Measurements from ENCODE around the gene TBCD.

The TBCD gene

DNA sequence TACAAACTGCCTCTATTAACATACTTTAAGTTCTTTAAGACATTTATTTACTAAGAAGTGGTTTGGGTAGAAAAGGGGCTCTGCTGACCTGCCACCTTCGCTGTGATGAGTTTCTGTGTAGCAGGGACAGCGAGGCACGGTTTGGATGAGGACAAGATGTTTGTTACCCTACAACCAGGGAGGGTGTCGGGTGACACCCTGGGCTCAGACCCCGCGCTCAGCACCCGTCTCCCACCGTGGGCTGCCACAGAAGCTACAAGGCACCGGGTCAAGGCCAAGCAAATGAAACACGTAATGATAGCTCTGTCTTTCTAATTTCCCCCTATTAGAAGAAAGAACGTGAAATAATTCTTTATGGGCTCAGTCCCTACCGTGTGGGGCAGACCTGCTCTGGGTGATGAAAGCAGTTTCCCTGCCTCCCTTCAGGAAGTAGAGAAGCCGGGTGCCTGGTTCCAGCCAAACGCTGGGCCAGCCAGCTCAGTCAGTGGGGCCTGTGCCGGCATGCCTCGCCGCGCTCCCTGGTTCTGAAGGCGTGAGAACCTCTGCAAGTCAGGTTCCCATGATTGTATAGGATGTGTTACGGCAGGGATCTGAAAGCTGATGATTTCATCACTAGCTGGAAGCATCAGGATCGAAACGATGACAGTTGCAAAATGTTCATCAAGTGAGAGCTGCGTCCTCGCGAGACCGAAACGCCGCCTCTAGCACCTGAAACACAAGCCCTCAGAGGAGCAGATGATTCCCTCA lies 84.1 kb downstream of the TBCD start:
- DNase-seq, result no peak

GRCh38 chr17:82836823-82837357 lies 85.0 kb downstream of the TBCD start:
- DNase-seq, result no peak

GRCh38 chr17:82837586-82838320 lies 85.9 kb downstream of the TBCD start:
- no peak for DNase-seq

DNA sequence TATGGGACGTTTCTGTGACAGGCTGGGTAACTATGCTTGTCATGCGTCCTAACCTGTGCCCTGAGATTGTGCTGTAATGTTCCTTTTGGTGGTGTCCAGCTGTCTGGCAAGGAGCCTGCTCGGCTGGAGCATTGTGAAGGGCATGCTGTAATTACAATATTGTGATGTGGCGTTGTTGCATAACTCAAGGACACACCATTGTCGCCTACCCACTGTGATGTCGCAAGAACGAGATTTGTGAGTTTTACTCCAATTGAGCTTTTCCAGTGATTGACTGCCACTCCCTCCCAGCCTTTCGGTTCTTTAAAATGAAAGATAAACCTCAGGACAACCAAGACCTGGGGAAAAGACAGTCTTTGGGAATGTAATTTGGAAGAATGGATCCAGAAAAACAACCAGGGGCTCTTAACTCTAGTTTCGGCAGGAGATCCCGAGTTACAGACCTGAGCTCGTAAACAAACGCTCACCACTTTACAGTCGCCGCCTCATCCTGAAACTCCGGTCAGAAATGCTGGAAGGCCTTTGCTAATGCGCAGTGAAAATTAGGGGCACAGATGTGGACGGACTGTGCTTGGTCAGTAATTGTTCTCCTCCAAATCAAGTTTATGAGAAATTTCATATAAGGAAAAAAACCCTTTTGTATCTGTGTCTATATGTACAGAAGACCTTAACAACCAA lies 86.7 kb downstream of the TBCD start:
- DNase-seq, result peak; percentile 54

DNA sequence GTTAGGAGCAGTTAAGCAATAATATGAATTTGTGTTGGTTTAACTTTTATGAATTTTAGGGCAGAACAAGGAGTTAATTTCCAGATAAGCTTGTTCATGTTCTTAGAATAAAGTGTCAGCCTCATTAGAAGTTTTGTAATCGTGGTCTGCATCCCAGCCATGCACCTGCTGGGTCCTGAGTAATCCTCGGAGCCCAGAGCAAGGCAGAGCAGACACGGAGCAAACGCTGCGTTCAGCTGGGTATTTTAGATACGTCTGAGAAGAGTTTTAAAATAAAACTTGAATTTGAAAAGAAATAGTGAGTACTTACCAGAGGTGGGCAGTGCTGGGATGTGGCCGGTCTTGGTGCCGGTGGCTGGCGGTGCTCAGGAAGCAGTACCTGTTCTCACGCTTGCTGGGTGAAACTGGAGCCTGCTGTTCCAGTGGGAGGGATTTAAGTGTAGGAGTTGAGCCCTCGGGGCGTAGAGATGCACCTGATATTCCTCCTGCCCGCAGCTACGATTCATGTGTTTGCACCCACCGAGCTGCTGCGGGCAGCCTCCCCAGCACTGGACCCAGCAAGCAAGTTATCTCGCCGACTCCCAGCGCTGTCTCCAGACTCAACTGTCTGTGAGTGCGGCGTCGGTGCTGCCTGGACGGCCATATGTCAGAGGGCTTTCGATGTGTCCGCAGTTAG lies 87.9 kb downstream of the TBCD start, which contains the start of gene ZNF750:
ZNF750 (minus strand) TSS at position 406 of the 676 bp plus-strand sequence. CDS start 7,568 bp downstream, outside the sequence.
- DNase-seq, result no peak

DNA sequence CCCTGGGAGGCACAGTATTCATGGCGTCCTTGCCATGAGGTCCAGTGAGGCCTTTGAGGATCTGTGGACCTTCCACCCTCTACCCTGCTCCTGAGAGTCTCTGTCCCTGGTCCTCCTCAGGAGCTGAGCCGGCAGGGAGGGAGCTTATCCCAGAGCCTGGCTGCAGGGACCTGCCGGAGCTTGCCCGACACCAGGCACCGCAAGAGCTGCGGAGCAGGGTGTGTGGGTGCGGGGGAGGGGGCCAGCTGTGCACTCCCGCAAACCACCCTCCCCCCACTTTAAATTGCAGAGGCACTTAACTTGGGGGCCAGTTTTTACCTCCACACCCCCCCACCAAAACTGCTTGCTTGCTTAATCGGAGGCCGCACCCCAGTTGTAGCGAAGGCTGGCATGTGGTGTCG lies 88.6 kb downstream of the TBCD start:
- DNase-seq, result no peak

- no peak for DNase-seq
Measured at GRCh38 chr17:82841921-82842596, 90.2 kb downstream of the TBCD start.

DNA sequence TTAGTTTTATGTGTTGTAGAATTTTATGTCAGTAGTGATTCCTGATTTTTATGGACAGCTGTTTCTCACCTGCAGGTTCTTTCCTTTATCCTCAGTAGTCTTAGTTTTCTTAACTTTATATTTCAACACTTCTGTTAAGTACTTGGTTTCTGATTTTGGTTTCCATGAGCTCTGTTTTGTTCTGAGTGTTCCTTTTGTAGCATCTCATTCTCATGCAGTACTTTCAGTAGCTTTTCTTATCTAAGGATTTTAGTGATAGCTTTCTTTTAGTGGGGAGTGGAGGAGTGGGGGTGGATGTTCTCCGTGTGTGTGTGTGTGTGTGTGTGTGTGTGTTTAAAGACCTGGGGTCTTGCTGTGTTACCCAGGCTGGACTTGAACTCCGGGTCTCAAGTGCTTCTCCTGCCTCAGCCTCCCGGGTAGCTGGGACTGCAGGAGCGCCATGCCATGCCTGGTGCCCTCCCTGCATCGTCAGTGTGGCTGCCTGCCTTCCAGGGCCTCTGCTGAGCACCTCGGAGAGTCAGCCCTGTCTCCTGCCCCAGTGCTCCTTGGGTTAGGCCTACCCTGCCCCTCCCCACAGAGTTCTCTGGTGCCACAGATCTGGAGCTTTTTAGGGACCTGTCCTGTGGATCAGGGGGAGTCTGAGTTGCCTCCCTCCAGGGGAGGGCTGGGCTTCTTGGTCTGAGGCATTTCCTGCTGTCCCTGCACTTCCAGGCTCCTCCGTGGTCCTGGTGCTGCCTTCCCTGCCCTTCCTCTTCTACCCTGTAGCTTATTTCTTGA lies 92.2 kb downstream of the TBCD start:
- DNase-seq, result no peak

DNA sequence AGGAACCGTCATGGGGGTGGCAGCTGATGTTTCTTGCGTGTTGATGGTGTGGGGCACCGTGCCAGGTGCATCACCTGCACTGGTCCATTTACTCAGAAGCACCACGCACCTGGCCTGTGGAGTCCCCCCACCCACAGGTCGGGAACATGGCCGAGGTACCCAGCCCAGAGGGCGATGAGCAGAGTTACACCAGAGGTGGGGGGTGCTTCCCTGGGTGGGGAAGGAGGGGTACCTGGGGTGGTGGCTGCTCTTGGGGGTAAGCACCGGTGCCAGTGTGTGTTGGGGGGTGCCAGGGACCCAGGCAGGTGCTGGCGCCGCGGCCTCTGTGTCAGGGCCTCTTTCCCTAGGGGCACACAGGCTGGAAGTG lies 92.9 kb downstream of the TBCD start:
- DNase-seq, result no peak

DNA sequence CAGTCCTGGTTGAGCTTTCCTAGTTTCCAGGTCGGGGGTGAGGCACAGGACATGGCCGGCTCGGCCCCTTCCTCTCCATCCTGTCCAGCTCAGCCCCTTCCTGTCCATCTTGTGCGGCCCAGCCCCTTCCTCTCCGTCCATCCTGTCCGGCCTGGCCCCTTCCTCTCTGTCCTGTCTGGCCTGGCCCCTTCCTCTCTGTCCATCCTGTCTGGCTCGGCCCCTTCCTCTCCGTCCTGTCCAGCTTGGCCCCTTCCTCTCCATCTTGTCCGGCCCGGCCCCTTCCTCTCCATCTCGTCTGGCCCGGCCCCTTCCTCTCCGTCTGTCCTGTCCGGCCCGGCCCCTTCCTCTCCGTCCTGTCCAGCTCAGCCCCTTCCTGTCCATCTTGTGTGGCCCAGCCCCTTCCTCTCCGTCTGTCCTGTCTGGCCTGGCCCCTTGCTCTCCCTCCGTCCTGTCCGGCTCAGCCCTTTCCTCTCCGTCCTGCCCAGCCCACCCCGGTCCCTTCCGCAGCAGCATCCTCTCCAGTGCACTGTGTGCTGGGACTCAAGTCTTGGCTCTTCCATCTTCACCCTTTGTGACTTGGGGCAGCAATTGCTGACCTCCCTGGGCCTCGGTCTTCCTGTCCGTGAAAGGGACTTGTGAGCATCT lies 93.4 kb downstream of the TBCD start:
- peak; percentile 81 for DNase-seq

DNA sequence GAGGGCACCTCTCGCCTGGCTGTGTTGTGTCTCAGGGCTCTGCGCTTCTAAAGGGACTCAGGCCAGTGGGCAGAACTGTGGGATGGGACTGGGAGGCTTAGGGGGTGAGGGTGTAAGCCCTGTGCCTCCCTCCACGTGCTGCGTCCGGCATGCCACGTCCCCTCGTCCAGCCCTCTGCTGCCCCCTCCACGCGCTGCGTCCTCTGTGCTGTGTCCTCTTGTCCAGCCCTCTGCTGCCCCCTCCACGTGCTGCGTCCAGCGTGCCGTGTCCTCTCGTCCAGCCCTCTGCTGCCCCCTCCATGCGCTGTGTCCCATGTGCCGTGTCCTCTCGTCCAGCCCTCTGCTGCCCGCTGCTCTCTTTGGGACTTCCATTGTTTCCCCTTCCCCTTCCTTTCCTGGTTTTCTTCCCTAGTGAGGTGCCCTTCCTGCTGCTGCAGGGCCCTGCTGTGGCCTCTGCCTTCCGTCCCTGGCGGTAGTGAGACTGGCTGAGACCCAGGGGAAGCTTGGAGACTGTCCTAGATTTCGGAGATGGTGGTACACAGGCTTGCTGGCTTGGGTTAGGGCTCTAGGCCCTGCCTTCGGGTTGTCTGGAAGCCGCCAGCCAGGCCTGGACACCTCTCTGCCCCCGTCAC lies 94.3 kb downstream of the TBCD start:
- DNase-seq, result no peak

DNA sequence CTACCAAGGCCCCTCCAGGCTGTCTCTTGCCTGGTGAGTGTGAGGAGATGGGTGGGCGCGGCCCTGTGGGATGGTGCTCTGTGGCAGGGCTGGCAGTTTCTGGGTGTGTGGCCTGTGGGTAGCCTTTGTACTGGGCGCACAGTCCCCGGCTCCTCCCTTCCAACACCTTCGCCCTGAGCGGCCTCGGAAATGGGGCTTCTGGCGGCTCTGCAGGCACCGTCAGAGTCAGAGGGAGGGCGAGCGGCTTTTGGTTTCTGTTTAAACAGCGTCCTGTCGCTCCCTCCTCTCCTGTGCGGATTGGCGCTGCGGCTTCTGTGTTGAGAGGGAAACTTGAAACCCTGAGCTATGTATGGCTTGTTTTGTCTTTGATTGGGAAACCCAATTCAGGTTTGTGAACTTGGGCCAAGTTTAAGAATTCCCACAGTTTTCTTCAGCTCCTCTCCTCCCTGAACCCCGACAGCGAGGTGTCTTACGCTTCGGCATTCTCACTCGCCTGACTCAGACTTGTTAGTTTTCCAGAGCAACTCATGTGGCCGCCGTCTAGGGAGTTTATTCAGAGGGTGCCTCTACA lies 96.2 kb downstream of the TBCD start:
- DNase-seq, result peak; percentile 75

- no peak for DNase-seq
Measured at GRCh38 chr17:82849076-82849945, 97.4 kb downstream of the TBCD start.

DNA sequence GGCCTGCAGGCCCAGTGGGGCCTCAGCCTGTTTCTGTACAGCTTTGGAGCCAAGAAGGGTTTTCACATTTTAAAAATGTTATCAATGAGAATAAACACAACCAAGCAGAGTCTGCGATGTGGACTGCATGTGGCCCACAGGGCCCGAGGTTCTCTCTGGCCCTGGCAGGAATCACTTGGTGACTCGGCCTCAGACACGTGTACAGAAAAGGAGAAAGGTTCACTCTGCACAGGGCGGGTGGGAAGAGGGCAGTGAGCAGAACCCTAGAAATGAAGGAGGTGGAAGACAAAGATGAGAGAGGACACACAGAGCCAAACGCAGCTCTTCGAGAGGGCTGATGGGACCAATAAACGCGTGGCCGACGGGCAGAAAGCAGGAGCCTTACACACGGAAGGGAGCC lies 99.5 kb downstream of the TBCD start:
- no peak for DNase-seq

DNA sequence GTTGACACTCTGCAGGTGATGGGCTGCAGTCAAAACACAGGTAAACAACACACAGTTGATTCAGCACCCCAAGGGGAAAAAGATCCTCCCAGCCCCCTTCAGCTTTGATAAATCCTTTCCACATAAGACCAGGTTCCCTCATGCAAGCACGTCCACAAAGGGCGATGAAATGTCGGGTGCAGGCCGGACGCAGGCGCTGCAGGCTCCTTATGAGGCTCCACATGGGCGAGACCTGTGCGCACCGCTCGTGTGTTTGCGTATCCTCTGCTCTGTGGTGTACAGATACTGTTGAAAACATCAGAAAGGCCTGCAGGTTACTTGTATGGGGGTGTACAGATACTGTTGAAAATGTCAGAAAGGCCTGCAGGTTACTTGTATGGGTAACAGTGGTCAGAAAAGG lies 102.4 kb downstream of the TBCD start:
- no peak for DNase-seq

- no peak for DNase-seq
Measured at GRCh38 chr17:82856361-82856760, 104.5 kb downstream of the TBCD start.

- no peak for DNase-seq
Measured at GRCh38 chr17:82858376-82859126, 106.7 kb downstream of the TBCD start.
